HEK293 (cell line): ENCODE measurements around the gene COL1A1.

Source experiments
- CTCF ChIA-PET: fragments of 350-600 bp; formaldehyde crosslinking; extraction: SDS; loops from one replicate; lab custom pipeline; 2021; ENCODE audit warnings: antibody characterized with exemption; lab: Yijun Ruan, JAX
- POLR2A ChIA-PET: fragments of 300-600 bp; formaldehyde crosslinking; extraction: SDS; loops from one replicate; lab custom pipeline; 2020; ENCODE audit warnings: antibody characterized with exemption, inconsistent platforms; lab: Yijun Ruan, JAX
- H3K27ac ChIP-seq: fragments of 200-500 bp; sonication (Bioruptor generic); 2 replicates; pipeline ENCODE4 v1.5.1; 2014; ENCODE audit warnings: low read depth, low read length, control low read depth, inconsistent platforms; ENCODE audit errors: extremely low read depth
- H3K36me3 ChIP-seq, 2 experiments: fragments of 200-500 bp in 1 of 2; sonication (Bioruptor generic) in 1 of 2; 1 replicate in 1 of 2; 2 replicates in 1 of 2; pipeline ENCODE4 v1.5.1; 2014 to 2017; ENCODE audit warnings: inconsistent platforms in 2 of 2, low read length in 2 of 2; ENCODE audit not compliant: control insufficient read depth in 2 of 2, insufficient read depth in 1 of 2
- H3K4me1 ChIP-seq: fragments of 200-500 bp; sonication (Bioruptor generic); 2 replicates; pipeline ENCODE4 v1.5.1; 2014; ENCODE audit warnings: mild to moderate bottlenecking, low read length, inconsistent platforms; ENCODE audit not compliant: control insufficient read depth, insufficient read depth
- H3K4me3 ChIP-seq: 2 replicates; pipeline ENCODE4 v1.5.1; 2011; ENCODE audit warnings: low read depth, mild to moderate bottlenecking, control low read depth, low read length, moderate library complexity
- H3K9me3 ChIP-seq: fragments of 200-500 bp; sonication (Bioruptor generic); 2 replicates; pipeline ENCODE4 v1.5.1; 2014; ENCODE audit warnings: low read depth, low read length, inconsistent platforms; ENCODE audit not compliant: control insufficient read depth, insufficient read depth
- BCL11B ChIP-seq: fragments of 450-650 bp; formaldehyde crosslinking; IDR thresholded peaks from 2 replicates; pipeline ENCODE4 v1.5.1; 2016; ENCODE audit warnings: low read depth, missing biosample characterization, missing genetic modification characterization
- GFI1B ChIP-seq: fragments of 450-650 bp; formaldehyde crosslinking; IDR thresholded peaks from 2 replicates; pipeline ENCODE4 v1.5.1; 2016; ENCODE audit warnings: missing biosample characterization, missing genetic modification characterization
- GLIS2 ChIP-seq: fragments of 450-650 bp; formaldehyde crosslinking; IDR thresholded peaks from 2 replicates; pipeline ENCODE4 v1.5.1; 2016; ENCODE audit warnings: missing biosample characterization, missing genetic modification characterization
- KLF9 ChIP-seq: fragments of 450-650 bp; formaldehyde crosslinking; IDR thresholded peaks from 2 replicates; pipeline ENCODE4 v1.5.1; 2016; ENCODE audit warnings: missing biosample characterization, missing genetic modification characterization, low read depth
- MEIS1 ChIP-seq: sonication (generic); formaldehyde crosslinking; IDR thresholded peaks from 2 replicates; pipeline ENCODE4 v1.8.1; 2022; ENCODE audit warnings: missing genetic modification reagents, mild to moderate bottlenecking, borderline replicate concordance
- PRDM1 ChIP-seq: fragments of 450-650 bp; formaldehyde crosslinking; IDR thresholded peaks from 2 replicates; pipeline ENCODE4; 2016; ENCODE audit warnings: missing biosample characterization, missing genetic modification characterization
- PRDM4 ChIP-seq: fragments of 450-650 bp; formaldehyde crosslinking; IDR thresholded peaks from 2 replicates; pipeline ENCODE4 v1.5.1; 2017; ENCODE audit warnings: missing biosample characterization, missing genetic modification characterization
- PRDM6 ChIP-seq: fragments of 450-650 bp; formaldehyde crosslinking; IDR thresholded peaks from 2 replicates; pipeline ENCODE4 v1.5.1; 2017; ENCODE audit warnings: missing biosample characterization, missing genetic modification characterization
- RBAK ChIP-seq: fragments of 450-650 bp; formaldehyde crosslinking; IDR thresholded peaks from 2 replicates; pipeline ENCODE4 v1.5.1; 2016; ENCODE audit warnings: missing biosample characterization, missing genetic modification characterization
- SP2 ChIP-seq: fragments of 450-650 bp; formaldehyde crosslinking; IDR thresholded peaks from 2 replicates; pipeline ENCODE4 v1.5.1; 2016; ENCODE audit warnings: missing biosample characterization, missing genetic modification characterization
- SP3 ChIP-seq: fragments of 450-650 bp; formaldehyde crosslinking; IDR thresholded peaks from 2 replicates; pipeline ENCODE4 v1.5.1; 2016; ENCODE audit warnings: missing biosample characterization, missing genetic modification characterization
- TCF7L2 ChIP-seq: IDR thresholded peaks from 2 replicates; pipeline ENCODE4 v1.6.1; 2011; ENCODE audit warnings: low read depth, mild to moderate bottlenecking, inconsistent platforms, low read length, moderate library complexity, borderline replicate concordance
- ZEB2 ChIP-seq: fragments of 450-650 bp; formaldehyde crosslinking; IDR thresholded peaks from 2 replicates; pipeline ENCODE4 v1.5.1; 2016; ENCODE audit warnings: missing biosample characterization, missing genetic modification characterization
- ZFHX2 ChIP-seq: fragments of 450-650 bp; formaldehyde crosslinking; conservative IDR thresholded peaks from 2 replicates; pipeline ENCODE4 v1.5.1; 2016; ENCODE audit warnings: missing biosample characterization, missing genetic modification characterization
- ZNF140 ChIP-seq: fragments of 450-650 bp; formaldehyde crosslinking; IDR thresholded peaks from 2 replicates; pipeline ENCODE4 v1.5.1; 2016; ENCODE audit warnings: missing biosample characterization, missing genetic modification characterization
- ZNF146 ChIP-seq: fragments of 450-650 bp; formaldehyde crosslinking; IDR thresholded peaks from 2 replicates; pipeline ENCODE4 v1.5.1; 2016; ENCODE audit warnings: missing biosample characterization, missing genetic modification characterization
- ZNF16 ChIP-seq: fragments of 450-650 bp; formaldehyde crosslinking; IDR thresholded peaks from 2 replicates; pipeline ENCODE4 v1.5.1; 2016; ENCODE audit warnings: low read depth, missing biosample characterization, missing genetic modification characterization
- ZNF175 ChIP-seq: fragments of 450-650 bp; formaldehyde crosslinking; IDR thresholded peaks from 2 replicates; pipeline ENCODE4 v1.5.1; 2016; ENCODE audit warnings: missing biosample characterization, missing genetic modification characterization
- ZNF211 ChIP-seq: fragments of 450-650 bp; formaldehyde crosslinking; IDR thresholded peaks from 2 replicates; pipeline ENCODE4 v1.5.1; 2016; ENCODE audit warnings: low read depth, missing biosample characterization, missing genetic modification characterization
- ZNF214 ChIP-seq: fragments of 450-650 bp; formaldehyde crosslinking; IDR thresholded peaks from 2 replicates; pipeline ENCODE4 v1.5.1; 2017; ENCODE audit warnings: missing biosample characterization, mild to moderate bottlenecking, missing genetic modification characterization, borderline replicate concordance
- ZNF292 ChIP-seq: fragments of 450-650 bp; formaldehyde crosslinking; IDR thresholded peaks from 2 replicates; pipeline ENCODE4 v1.5.1; 2016; ENCODE audit warnings: low read depth, missing biosample characterization, missing genetic modification characterization, borderline replicate concordance
- ZNF362 ChIP-seq: fragments of 450-650 bp; formaldehyde crosslinking; IDR thresholded peaks from 2 replicates; pipeline ENCODE4 v1.5.1; 2016; ENCODE audit warnings: missing biosample characterization, missing genetic modification characterization
- ZNF501 ChIP-seq: fragments of 450-650 bp; formaldehyde crosslinking; IDR thresholded peaks from 2 replicates; pipeline ENCODE4 v1.5.1; 2016; ENCODE audit warnings: missing biosample characterization, missing genetic modification characterization
- ZNF560 ChIP-seq: fragments of 450-650 bp; formaldehyde crosslinking; IDR thresholded peaks from 2 replicates; pipeline ENCODE4 v1.5.1; 2017; ENCODE audit warnings: missing biosample characterization, missing genetic modification characterization, borderline replicate concordance
- ZNF585B ChIP-seq: fragments of 450-650 bp; formaldehyde crosslinking; IDR thresholded peaks from 2 replicates; pipeline ENCODE4 v1.5.1; 2016; ENCODE audit warnings: missing biosample characterization, missing genetic modification characterization
- ZNF623 ChIP-seq: fragments of 450-650 bp; formaldehyde crosslinking; IDR thresholded peaks from 2 replicates; pipeline ENCODE4 v1.5.1; 2016; ENCODE audit warnings: missing biosample characterization, missing genetic modification characterization
- ZNF768 ChIP-seq: fragments of 450-650 bp; formaldehyde crosslinking; IDR thresholded peaks from 2 replicates; pipeline ENCODE4 v1.5.1; 2018; ENCODE audit warnings: missing biosample characterization, mild to moderate bottlenecking, missing genetic modification characterization
- ZNF830 ChIP-seq: fragments of 450-650 bp; IDR thresholded peaks from 2 replicates; pipeline ENCODE4 v1.5.0; 2018; ENCODE audit warnings: missing biosample characterization, missing genetic modification characterization, low read depth, mild to moderate bottlenecking, moderate library complexity
- ZNF843 ChIP-seq: fragments of 450-650 bp; formaldehyde crosslinking; IDR thresholded peaks from 2 replicates; pipeline ENCODE4 v1.5.1; 2016; ENCODE audit warnings: missing biosample characterization, missing genetic modification characterization
- ZSCAN16 ChIP-seq: fragments of 450-650 bp; formaldehyde crosslinking; IDR thresholded peaks from 2 replicates; pipeline ENCODE4 v1.5.1; 2016; ENCODE audit warnings: missing biosample characterization, missing genetic modification characterization

The COL1A1 gene

DNA sequence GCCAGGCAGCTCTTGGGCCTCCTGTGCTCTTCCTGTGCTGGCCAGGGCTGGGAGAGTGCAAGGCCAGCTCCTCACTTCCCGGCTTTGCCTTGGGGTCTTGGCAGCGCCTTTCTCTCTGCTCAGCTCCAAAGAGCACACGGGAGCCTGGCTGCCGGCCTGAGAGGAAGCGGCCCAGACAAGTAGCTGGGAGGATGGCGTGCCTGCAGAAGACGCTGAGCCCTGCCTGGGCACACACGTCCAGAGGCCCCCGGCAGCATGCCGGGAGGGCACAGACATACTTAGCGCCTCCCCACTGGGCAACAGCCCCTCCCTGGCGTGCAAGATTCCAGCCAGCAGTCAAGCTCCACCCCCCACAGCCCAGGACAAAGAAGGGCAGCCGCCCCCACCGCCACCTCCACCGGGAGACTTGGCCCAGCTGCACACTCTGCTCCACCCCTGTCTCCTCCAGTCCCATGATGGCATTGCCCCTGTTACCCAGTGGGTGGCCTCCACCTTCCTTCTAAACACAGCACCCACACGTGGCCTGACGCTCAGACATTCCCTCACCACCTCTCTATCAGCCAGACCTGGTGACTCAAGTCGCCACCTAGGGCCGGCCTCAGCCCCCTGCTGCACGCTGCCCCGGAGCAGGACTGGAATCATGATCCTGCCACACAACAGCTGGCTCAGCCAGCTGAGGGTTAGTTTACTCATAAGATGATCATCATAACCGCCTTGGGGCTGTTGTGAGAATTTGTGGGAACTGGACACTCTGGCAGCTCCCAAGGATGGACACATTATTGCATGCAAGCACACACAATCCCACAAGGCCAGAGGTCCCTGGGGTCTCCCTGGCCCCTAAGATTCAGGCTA lies 23.2 kb downstream of the COL1A1 start:
- ChIA-PET POLR2A (interaction anchor here (0.5 to 2.5 kb wide), 17 partner anchors 9 to 688 kb away, joined by 3 to 31 read pairs (median 5); partner anchors contain the start of gene PPP1R9B), CTCF (interaction anchor here (0.6 to 4.3 kb wide), 35 partner anchors 9 to 219 kb away, joined by 3 to 83 read pairs (median 4); partner anchors contain the start of genes COL1A1, LRRC59, SGCA and TMEM92)
- no peaks in the 10 kb centered on the region for H3K36me3 ChIP-seq
- no peaks in the 10 kb centered on the region for H3K9me3 ChIP-seq
- peak overlapping the region; percentile 76 for H3K27ac ChIP-seq
- peaks cover 11% of the 10 kb centered on the region for H3K4me1 ChIP-seq
- H3K4me3 ChIP-seq, result no peak overlapping the region
- no peak for TF ChIP-seq ZNF140 (tag by site-specific recombination)
- peak; percentile 75 for TF ChIP-seq ZEB2
- TF ChIP-seq ZNF146, result no peak
- no peak for TF ChIP-seq ZNF768 (tag by site-specific recombination)
- TF ChIP-seq SP2 (tag by site-specific recombination), result peak; percentile 76
- TF ChIP-seq ZNF175, result no peak
- no peak for TF ChIP-seq BCL11B (tag by site-specific recombination)
- peak; percentile 97 for TF ChIP-seq GLIS2 (tag by site-specific recombination)
- no peak for TF ChIP-seq PRDM1 (tag by site-specific recombination)
- no peak for TF ChIP-seq TCF7L2
- peak; percentile 48; the same call in 1 of the 2 replicates for TF ChIP-seq KLF9
- no peak for TF ChIP-seq ZNF362 (tag by site-specific recombination)
- TF ChIP-seq ZNF560 (tag by site-specific recombination), result no peak
- peak; percentile 99 for TF ChIP-seq ZFHX2 (tag by site-specific recombination)
- no peak for TF ChIP-seq ZSCAN16 (tag by site-specific recombination)
- peak; percentile 86 for TF ChIP-seq ZNF501
- TF ChIP-seq PRDM6 (tag by site-specific recombination), result no peak
- no peak for TF ChIP-seq MEIS1 (CRISPR knock-in tag)
- no peak for TF ChIP-seq RBAK (tag by site-specific recombination)
- TF ChIP-seq SP3, result peak; percentile 88
- no peak for TF ChIP-seq ZNF292
- peak; percentile 82 for TF ChIP-seq ZNF623 (tag by site-specific recombination)
- TF ChIP-seq GFI1B, result no peak
- no peak; the same call in 1 of the 2 replicates for TF ChIP-seq ZNF843 (tag by site-specific recombination)
- TF ChIP-seq ZNF585B (tag by site-specific recombination), result no peak
- no peak for TF ChIP-seq PRDM4 (tag by site-specific recombination)
- no peak for TF ChIP-seq ZNF214 (tag by site-specific recombination)
- no peak for TF ChIP-seq ZNF211
- no peak for TF ChIP-seq ZNF16 (tag by site-specific recombination)
- TF ChIP-seq ZNF830 (tag by site-specific recombination), result no peak
